Peyer's patch (tissue), 4 donors: ENCODE data around the gene BPI.

Experiments
- POLR2A ChIP-seq, 2 donors: fragments of 450-650 bp; IDR thresholded peaks; one replicate each; pipeline ENCODE4 v1.5.1; 2017; ENCODE audit warnings: antibody characterized with exemption in 2 of 2, mild to moderate bottlenecking in 2 of 2, moderate library complexity in 2 of 2
- TF ChIP-seq, protein P1 (sequence below), 6 experiments: fragments of 450-650 bp in 4 of 6; fragments of 200-600 bp in 2 of 6; sonication (generic) in 1 of 6; IDR thresholded peaks; one replicate each; pipeline ENCODE4 v1.5.1; 2017 to 2019; ENCODE audit warnings: antibody characterized with exemption in 6 of 6, mild to moderate bottlenecking in 3 of 6, moderate library complexity in 1 of 6

DNA sequence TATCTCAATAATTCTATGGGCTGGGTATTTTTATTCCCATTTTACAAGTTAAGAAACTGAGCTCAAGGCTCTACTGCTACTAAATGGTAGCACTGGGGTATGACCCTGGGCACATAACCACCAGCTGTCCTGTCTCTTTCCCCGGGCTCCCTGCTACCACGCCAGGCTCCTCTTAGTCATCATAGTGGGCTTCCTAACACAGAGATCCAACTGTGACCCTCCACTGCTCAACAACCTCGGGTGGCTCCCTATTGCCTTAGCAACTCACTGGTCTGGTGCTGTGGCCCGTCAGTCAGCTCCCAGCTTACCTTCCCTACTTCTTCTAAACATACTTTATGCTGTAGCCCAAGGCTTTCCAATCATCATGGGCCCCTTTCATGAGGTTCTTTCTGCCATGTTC lies 47.9 kb upstream of the BPI start:
- TF ChIP-seq POLR2A (IDR thresholded peaks at IDR 0.05), result no peak
- TF ChIP-seq, protein P1, sequence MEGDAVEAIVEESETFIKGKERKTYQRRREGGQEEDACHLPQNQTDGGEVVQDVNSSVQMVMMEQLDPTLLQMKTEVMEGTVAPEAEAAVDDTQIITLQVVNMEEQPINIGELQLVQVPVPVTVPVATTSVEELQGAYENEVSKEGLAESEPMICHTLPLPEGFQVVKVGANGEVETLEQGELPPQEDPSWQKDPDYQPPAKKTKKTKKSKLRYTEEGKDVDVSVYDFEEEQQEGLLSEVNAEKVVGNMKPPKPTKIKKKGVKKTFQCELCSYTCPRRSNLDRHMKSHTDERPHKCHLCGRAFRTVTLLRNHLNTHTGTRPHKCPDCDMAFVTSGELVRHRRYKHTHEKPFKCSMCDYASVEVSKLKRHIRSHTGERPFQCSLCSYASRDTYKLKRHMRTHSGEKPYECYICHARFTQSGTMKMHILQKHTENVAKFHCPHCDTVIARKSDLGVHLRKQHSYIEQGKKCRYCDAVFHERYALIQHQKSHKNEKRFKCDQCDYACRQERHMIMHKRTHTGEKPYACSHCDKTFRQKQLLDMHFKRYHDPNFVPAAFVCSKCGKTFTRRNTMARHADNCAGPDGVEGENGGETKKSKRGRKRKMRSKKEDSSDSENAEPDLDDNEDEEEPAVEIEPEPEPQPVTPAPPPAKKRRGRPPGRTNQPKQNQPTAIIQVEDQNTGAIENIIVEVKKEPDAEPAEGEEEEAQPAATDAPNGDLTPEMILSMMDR (IDR thresholded peaks at IDR 0.05), result no peak
